Smooth muscle cell (in vitro differentiated cells): ENCODE measurements around the gene SCN4A. TPM values are rescaled to one million over a fixed set of nuclear protein-coding genes. Genes with fewer than 3 reads are reported as not detected.

ENCODE experiments used
- DNase-seq: peaks from one replicate; lab custom pipeline; 2025; ENCODE audit not compliant: unreplicated experiment; lab: John Stamatoyannopoulos, UW
- H2AFZ ChIP-seq: fragments of 200-600 bp; sonication (generic); 2 replicates; pipeline ENCODE4 v1.6.0; 2016; ENCODE audit warnings: antibody characterized with exemption, low read depth, mild to moderate bottlenecking
- H3F3A ChIP-seq: fragments of 200-600 bp; sonication (generic); 2 replicates; pipeline ENCODE4 v1.6.0; 2017; ENCODE audit warnings: antibody characterized with exemption, low read depth
- H3K27ac ChIP-seq: fragments of 200-600 bp; sonication (generic); 2 replicates; pipeline ENCODE4 v1.5.1; 2016; ENCODE audit warnings: low read depth, mild to moderate bottlenecking
- H3K27me3 ChIP-seq: fragments of 200-600 bp; sonication (generic); 2 replicates; pipeline ENCODE4 v1.6.1; 2016; ENCODE audit warnings: low read depth, mild to moderate bottlenecking
- H3K36me3 ChIP-seq: fragments of 200-600 bp; sonication (generic); 2 replicates; pipeline ENCODE4 v1.5.1; 2016; ENCODE audit warnings: low read depth
- H3K4me1 ChIP-seq: fragments of 200-600 bp; sonication (generic); 2 replicates; pipeline ENCODE4 v1.5.1; 2016; ENCODE audit warnings: low read depth
- H3K4me2 ChIP-seq: fragments of 200-600 bp; sonication (generic); 2 replicates; pipeline ENCODE4 v1.6.0; 2016; ENCODE audit warnings: mild to moderate bottlenecking
- H3K4me3 ChIP-seq: fragments of 200-600 bp; sonication (generic); 2 replicates; pipeline ENCODE4 v1.5.1; 2016; ENCODE audit warnings: mild to moderate bottlenecking
- H3K79me2 ChIP-seq: fragments of 200-600 bp; sonication (generic); 2 replicates; pipeline ENCODE4 v1.6.0; 2016; ENCODE audit warnings: low read depth, mild to moderate bottlenecking
- H3K9ac ChIP-seq: fragments of 200-600 bp; sonication (generic); 2 replicates; pipeline ENCODE4 v1.6.0; 2016; ENCODE audit warnings: low read depth
- H3K9me3 ChIP-seq: fragments of 200-600 bp; sonication (generic); replicated peaks from 2 replicates; pipeline ENCODE4 v1.5.1; 2016; ENCODE audit warnings: low read depth
- H4K20me1 ChIP-seq: fragments of 200-600 bp; sonication (generic); 2 replicates; pipeline ENCODE4 v1.6.0; 2016; ENCODE audit warnings: low read depth
- WGBS: methylation state at CpG from one replicate; pipeline ENCODE4 v1.1.7; 2016; ENCODE audit warnings: low lambda C conversion rate; 5-methylcytosine and 5-hydroxymethylcytosine counted together
- polyA plus RNA-seq: library from polyadenylated mRNA; unstranded; fragments of >200 nt; fragmentation: Nextera tagmentation; extraction: Ambion mirVana; gene quantifications from 2 replicates; pipeline ENCODE4 v1.2.1, GENCODE V29; 2016
- total RNA-seq: library from RNA; depleted of rRNA; stranded (reverse); fragments of >200 nt; gene quantifications from 2 replicates; pipeline ENCODE4 v1.2.3, GENCODE V29; 2014
- TF ChIP-seq, protein P1 (sequence below): fragments of 200-600 bp; sonication (generic); IDR thresholded peaks from 2 replicates; pipeline ENCODE4 v1.5.1; 2017; ENCODE audit warnings: borderline replicate concordance, mild to moderate bottlenecking, antibody characterized with exemption; ENCODE audit not compliant: insufficient read depth, poor library complexity, severe bottlenecking

Gene SCN4A
- total and polyA plus RNA-seq, 2 experiments from 2014 or later: under 0.01 TPM; not detected in 1

DNA sequence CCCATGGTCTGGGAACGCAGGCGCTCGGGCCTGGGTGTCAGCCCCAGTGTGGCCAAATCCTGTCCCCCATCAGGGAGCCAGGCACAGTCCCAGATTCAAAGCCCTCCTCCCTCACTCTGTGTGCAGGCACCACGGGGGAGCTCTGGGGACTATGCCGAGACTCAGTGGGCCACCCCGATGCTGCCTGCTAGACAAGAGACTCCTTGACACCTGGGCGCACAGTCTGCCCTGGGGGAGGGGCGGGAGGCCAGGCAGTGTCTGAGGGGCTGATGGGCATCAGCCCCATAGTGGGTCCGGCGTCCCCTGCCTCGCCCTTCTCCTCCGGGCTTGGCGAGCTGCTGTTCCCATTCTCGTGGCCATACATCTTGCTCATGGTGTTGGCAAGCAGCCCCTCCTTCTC is 32.1 kb downstream of the SCN4A start:
- Histone ChIP-seq H3K9me3 (no peaks in the 10 kb centered on the region), H3K27ac (no peak overlapping the region), H3K4me3 (no peak overlapping the region), H3K9ac (no peak overlapping the region), H3K4me1 (no peaks in the 10 kb centered on the region), H3K36me3 (no peaks in the 10 kb centered on the region), H3K79me2 (no peaks in the 10 kb centered on the region), H3K27me3 (no peaks in the 10 kb centered on the region), H3K4me2 (no peak overlapping the region), H4K20me1 (no peaks in the 10 kb centered on the region), H3F3A (no peaks in the 10 kb centered on the region), H2AFZ (no peak overlapping the region)
- no peak for DNase-seq
- WGBS: 96% methylated on average over 14 of the region's 14 CpGs
- TF ChIP-seq, protein P1, sequence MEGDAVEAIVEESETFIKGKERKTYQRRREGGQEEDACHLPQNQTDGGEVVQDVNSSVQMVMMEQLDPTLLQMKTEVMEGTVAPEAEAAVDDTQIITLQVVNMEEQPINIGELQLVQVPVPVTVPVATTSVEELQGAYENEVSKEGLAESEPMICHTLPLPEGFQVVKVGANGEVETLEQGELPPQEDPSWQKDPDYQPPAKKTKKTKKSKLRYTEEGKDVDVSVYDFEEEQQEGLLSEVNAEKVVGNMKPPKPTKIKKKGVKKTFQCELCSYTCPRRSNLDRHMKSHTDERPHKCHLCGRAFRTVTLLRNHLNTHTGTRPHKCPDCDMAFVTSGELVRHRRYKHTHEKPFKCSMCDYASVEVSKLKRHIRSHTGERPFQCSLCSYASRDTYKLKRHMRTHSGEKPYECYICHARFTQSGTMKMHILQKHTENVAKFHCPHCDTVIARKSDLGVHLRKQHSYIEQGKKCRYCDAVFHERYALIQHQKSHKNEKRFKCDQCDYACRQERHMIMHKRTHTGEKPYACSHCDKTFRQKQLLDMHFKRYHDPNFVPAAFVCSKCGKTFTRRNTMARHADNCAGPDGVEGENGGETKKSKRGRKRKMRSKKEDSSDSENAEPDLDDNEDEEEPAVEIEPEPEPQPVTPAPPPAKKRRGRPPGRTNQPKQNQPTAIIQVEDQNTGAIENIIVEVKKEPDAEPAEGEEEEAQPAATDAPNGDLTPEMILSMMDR: no peak

- H3K9me3 ChIP-seq: no peaks in the 10 kb centered on the region
- no peaks in the 10 kb centered on the region for H3K27me3 ChIP-seq
Measured at GRCh38 chr17:63939884-63940283, 32.8 kb downstream of the SCN4A start.

DNA sequence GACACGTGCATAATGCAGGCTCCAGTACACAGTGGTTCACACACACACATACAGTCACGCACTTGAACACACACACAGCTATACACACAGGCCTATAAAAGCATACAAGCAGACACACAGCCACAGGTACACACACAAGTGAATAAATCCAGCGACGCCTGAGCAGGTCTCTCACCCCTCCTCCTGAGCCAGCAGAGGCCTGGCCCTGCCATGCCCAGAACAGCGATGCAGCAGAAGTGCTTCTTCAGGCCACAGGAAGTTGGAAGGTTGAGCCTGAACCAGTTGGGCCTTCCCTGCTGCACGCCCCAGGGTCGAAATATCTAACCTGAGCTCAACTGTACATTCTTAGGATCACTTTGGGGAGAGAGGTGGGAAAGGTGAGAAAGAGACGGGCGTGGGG is 33.3 kb downstream of the SCN4A start:
- TF ChIP-seq, protein P1: no peak
- H3K27ac ChIP-seq: no peak overlapping the region
- WGBS: 95% methylated on average over 9 of the region's 9 CpGs

More at GRCh38 chr17:63939884-63940283, 32.8 kb downstream of the SCN4A start:
- no peak overlapping the region for H3K9ac ChIP-seq
- H3F3A ChIP-seq: no peaks in the 10 kb centered on the region
- no peak for DNase-seq
- H2AFZ ChIP-seq: no peak overlapping the region
- no peaks in the 10 kb centered on the region for H4K20me1 ChIP-seq
- WGBS: 88% methylated on average over 6 of the region's 6 CpGs
- no peak overlapping the region for H3K27ac ChIP-seq
- TF ChIP-seq, protein P1: no peak
- H3K4me1 ChIP-seq: no peaks in the 10 kb centered on the region
- H3K36me3 ChIP-seq: no peaks in the 10 kb centered on the region
- H3K4me2 ChIP-seq: no peak overlapping the region
- no peak overlapping the region for H3K4me3 ChIP-seq
- no peaks in the 10 kb centered on the region for H3K79me2 ChIP-seq

DNA sequence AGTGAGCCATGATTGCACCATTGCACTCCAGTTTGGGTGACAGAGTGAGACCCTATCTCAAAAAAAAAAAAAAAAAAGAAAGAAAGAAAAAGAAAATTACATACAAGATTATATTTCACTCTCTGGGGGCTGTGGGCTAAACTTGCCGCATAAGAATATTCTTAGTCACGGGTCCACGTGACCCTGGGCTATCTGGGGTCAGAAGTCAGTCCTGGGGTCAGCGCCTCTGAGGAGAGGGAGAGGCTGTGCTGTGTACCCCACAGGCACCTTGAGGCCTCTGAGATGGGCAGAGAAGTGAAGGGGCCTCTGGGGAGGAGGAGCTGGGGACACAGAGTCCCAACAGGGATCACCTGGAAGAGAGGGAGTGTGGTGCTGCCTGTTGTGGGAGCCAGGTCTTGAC is 34.8 kb downstream of the SCN4A start:
- 94% methylated on average over 4 of the region's 4 CpGs for WGBS
- H2AFZ ChIP-seq: no peak overlapping the region
- no peaks in the 10 kb centered on the region for H3K27me3 ChIP-seq
- no peaks in the 10 kb centered on the region for H3K36me3 ChIP-seq
- no peak overlapping the region for H3K4me3 ChIP-seq
- H3K4me2 ChIP-seq: no peak overlapping the region
- TF ChIP-seq, protein P1: no peak
- H3K9ac ChIP-seq: no peak overlapping the region
- H3K9me3 ChIP-seq: no peaks in the 10 kb centered on the region
- H3K4me1 ChIP-seq: no peaks in the 10 kb centered on the region
- no peaks in the 10 kb centered on the region for H3K79me2 ChIP-seq
- H4K20me1 ChIP-seq: no peaks in the 10 kb centered on the region
- no peaks in the 10 kb centered on the region for H3F3A ChIP-seq
- H3K27ac ChIP-seq: no peak overlapping the region
- no peak for DNase-seq

More for the DNA sequence above, 33.3 kb downstream of the SCN4A start:
- no peak overlapping the region for H3K4me2 ChIP-seq
- H3K4me3 ChIP-seq: no peak overlapping the region
- no peak overlapping the region for H3K9ac ChIP-seq
- no peak overlapping the region for H2AFZ ChIP-seq
- no peaks in the 10 kb centered on the region for H4K20me1 ChIP-seq
- H3K36me3 ChIP-seq: no peaks in the 10 kb centered on the region
- no peaks in the 10 kb centered on the region for H3K4me1 ChIP-seq
- no peaks in the 10 kb centered on the region for H3F3A ChIP-seq
- H3K9me3 ChIP-seq: no peaks in the 10 kb centered on the region
- no peaks in the 10 kb centered on the region for H3K27me3 ChIP-seq
- no peak for DNase-seq
- no peaks in the 10 kb centered on the region for H3K79me2 ChIP-seq
